Heart right ventricle (tissue), 16 donors: Measurements from ENCODE around the gene CREBL2. TPM values are rescaled to one million over a fixed set of nuclear protein-coding genes. Genes with fewer than 3 reads are reported as not detected.
"Not testable (repeated sequence)": the region's sequence is repeated elsewhere in the genome, so short reads cannot be mapped to it uniquely, and the experiment has no call there.

Source experiments
- ATAC-seq, 8 donors: fragments of 200-7000 bp; cut with Tn5 transposase; one replicate each; pipeline ENCODE4 v1.9.1; 2020; ENCODE audit warnings: mild to moderate bottlenecking in 8 of 8, moderate library complexity in 8 of 8, moderate number of reproducible peaks in 1 of 8
- DNase-seq, 2 donors: peaks; one replicate each; pipeline ENCODE4 v3.0.0-alpha.2; 2020
- H3K27ac ChIP-seq, 10 donors: fragments of 200-600 bp; sonication (generic) in 2 of 10; one replicate each; pipeline versions ENCODE4 v1.5.0 to v1.8.0; 2020 to 2022; ENCODE audit warnings: mild to moderate bottlenecking in 3 of 10
- H3K27me3 ChIP-seq, 7 donors: fragments of 200-600 bp; one replicate each; pipeline ENCODE4 v1.8.0; 2021 to 2022; ENCODE audit warnings: mild to moderate bottlenecking in 2 of 7
- H3K36me3 ChIP-seq, 9 donors: fragments of 200-600 bp; sonication (generic) in 1 of 9; one replicate each; pipeline versions ENCODE4 v1.5.0 to v1.8.0; 2020 to 2022; ENCODE audit warnings: mild to moderate bottlenecking in 2 of 9
- H3K4me1 ChIP-seq, 9 donors: fragments of 200-600 bp; sonication (generic) in 1 of 9; one replicate each; pipeline versions ENCODE4 v1.5.0 to v1.8.0; 2020 to 2022; ENCODE audit warnings: mild to moderate bottlenecking in 4 of 9
- H3K4me3 ChIP-seq, 10 donors: fragments of 200-600 bp; sonication (generic) in 2 of 10; one replicate each; pipeline versions ENCODE4 v1.5.0 to v1.8.0; 2020 to 2022; ENCODE audit warnings: mild to moderate bottlenecking in 7 of 10, moderate library complexity in 2 of 10
- H3K9me3 ChIP-seq, 11 donors: fragments of 200-600 bp in 10 of 11; sonication (generic) in 2 of 11; one replicate each; pipeline versions ENCODE4 v1.5.0 to v1.8.0; 2013 to 2022; ENCODE audit warnings: mild to moderate bottlenecking in 2 of 11, control low read depth in 1 of 11, moderate library complexity in 1 of 11
- WGBS, 2 donors: extraction: QIAGEN DNeasy Blood & Tissue Kit; methylation state at CpG; one replicate each; pipeline ENCODE4 v1.1.7; 2013; ENCODE audit warnings: inconsistent platforms in 1 of 2; 5-methylcytosine and 5-hydroxymethylcytosine counted together
- intact Hi-C, 10 donors: fragments of 100-400 bp; cut with DNase I; formaldehyde crosslinking; loops; one replicate each; pipeline versions ENCODE4 v1.11.1 to v1.14.2; 2022
- polyA plus RNA-seq, 2 donors: library from polyadenylated mRNA; stranded (reverse); fragments of 200-250 nt; gene quantifications; one replicate each; pipeline ENCODE4 v1.2.3, GENCODE V29; 2013
- total RNA-seq, 10 donors: library from RNA; stranded (reverse); fragmentation: NEBNext Ultra II Directional in 3 of 10; extraction: Animal tissue kit (Norgen Biotek cat#: 25700) in 3 of 10; gene quantifications; one replicate each; pipeline versions ENCODE4 v1.2.1 to v1.2.4, GENCODE V29; 2021 to 2023
- TF ChIP-seq, protein P1 (sequence below), 9 donors: fragments of 200-600 bp; sonication (generic) in 2 of 9; IDR thresholded peaks; one replicate each; pipeline versions ENCODE4 v1.5.0 to v1.8.0; 2021 to 2022; ENCODE audit warnings: antibody characterized with exemption in 9 of 9, mild to moderate bottlenecking in 5 of 9, moderate library complexity in 1 of 9
- donor health status: Arrhythmogenic right ventricular cardiomyopathy.
- donor health status: ischemic (EF 13 %, LVEDD 7.1; RV severe dilation, severe dysfunction).
- donor health status: healthy with polysubstance abuse.
- donor health status: DM: no; HTN: yes; CAD: no.
- donor health status: DM: no; HTN: no; CAD: no.
- donor health status: ischemic (EF 25% LVEDD 6.9; RV normal size, moderate dysfunction).
- donor health status: ischemic (EF 25% LVEDD 5.7; RV mildly dilated, moderate dysfunction).
- donor health status: healthy.
- donor health status: DM: yes; HTN: yes; CAD: no.
- donor health status: Ischemic cardiomyopathy.
- donor health status: ischemic (EF 35%, LVEDD 5.7; RV mildly dilated, moderate dysfunction).
- donor health status: nonischemic (EF 11% LVEDD 7.7; RV severe dilation, severe dysfunction).
- donor health status: DM: yes; HTN: yes; CAD: no.
- donor health status: PGD.
- donor health status: ischemic (EF 29% LVEDD 5.4; RV normal size, mild dysfunction).
- donor health status: nonischemic (EF 23%, LVEDD 6.1; RV moderate dilation, normal function).

Gene CREBL2
- total and polyA plus RNA-seq, 12 donors = 9.3 to 26.4 (median 18.3) TPM

DNA sequence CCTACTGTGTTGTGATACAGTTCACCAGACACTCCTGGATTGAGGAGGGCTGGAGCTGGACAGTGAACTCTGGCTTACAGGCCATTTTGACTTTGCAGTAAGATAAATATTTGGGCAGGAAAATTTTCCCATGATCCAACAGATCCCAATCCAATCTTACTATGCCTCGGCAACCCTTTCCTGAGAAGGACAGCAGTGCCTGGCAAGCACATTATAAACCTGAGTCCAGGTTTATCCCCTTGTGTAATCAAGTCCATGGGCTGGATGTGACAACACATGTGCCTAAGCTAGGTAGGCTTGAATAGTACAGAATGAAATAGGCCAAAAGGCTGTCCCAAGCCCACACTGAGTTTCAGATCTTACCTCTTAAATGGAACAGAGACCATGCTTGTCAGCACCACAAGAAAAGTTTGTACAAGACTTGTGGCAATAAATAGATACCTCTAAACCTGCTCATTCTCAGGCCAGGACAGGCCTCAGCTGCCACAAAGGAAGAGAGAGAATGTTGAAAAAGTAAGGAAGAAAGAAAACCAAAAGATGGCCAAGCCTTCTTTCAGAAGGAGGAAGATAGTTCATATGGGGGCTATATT is 34.9 kb downstream of the CREBL2 start:
- no peak overlapping the region for H3K27ac ChIP-seq
- H3K9me3 ChIP-seq = peaks cover 0 to 36% (median 20%) of the 10 kb centered on the region in 11 donors
- DNase-seq (no peak), ATAC-seq (no peak)
- no peaks in the 10 kb centered on the region for H3K27me3 ChIP-seq
- 94 to 96% methylated on average over 1 of the region's 1 CpG for WGBS, 2 donors
- H3K4me3 ChIP-seq = no peak overlapping the region
- H3K4me1 ChIP-seq = no peaks in the 10 kb centered on the region
- intact Hi-C loops = no loop called here
- peaks cover 0 to 38% (median 14%) of the 10 kb centered on the region in 9 donors for H3K36me3 ChIP-seq
- TF ChIP-seq, protein P1, sequence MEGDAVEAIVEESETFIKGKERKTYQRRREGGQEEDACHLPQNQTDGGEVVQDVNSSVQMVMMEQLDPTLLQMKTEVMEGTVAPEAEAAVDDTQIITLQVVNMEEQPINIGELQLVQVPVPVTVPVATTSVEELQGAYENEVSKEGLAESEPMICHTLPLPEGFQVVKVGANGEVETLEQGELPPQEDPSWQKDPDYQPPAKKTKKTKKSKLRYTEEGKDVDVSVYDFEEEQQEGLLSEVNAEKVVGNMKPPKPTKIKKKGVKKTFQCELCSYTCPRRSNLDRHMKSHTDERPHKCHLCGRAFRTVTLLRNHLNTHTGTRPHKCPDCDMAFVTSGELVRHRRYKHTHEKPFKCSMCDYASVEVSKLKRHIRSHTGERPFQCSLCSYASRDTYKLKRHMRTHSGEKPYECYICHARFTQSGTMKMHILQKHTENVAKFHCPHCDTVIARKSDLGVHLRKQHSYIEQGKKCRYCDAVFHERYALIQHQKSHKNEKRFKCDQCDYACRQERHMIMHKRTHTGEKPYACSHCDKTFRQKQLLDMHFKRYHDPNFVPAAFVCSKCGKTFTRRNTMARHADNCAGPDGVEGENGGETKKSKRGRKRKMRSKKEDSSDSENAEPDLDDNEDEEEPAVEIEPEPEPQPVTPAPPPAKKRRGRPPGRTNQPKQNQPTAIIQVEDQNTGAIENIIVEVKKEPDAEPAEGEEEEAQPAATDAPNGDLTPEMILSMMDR (IDR thresholded peaks at IDR 0.05) = no peak

DNA sequence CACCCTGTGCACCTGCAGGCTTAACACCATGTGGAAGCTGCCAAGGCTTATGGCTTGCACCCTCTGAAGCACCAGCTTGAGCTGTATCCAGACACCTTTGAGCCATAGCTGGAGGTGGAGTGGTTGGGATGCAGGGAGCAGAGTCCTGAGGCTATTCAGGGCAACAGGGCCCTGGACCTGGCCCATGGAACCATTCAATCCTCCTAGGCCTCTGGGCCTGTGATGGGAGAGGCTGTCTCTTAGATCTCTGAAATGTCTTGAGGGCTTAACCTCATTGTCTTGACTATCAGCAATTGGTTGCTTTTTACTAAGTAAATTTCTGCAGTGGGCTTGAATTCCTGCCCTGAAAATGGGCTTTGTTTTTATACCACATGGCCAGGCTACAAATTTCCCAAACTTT is 36.6 kb downstream of the CREBL2 start:
- no peak overlapping the region for H3K27ac ChIP-seq
- DNase-seq (no peak), ATAC-seq (no peak)
- intact Hi-C loops = no loop called here
- H3K36me3 ChIP-seq = peaks cover 0 to 21% (median 4%) of the 10 kb centered on the region in 9 donors
- peaks cover 0 to 36% (median 20%) of the 10 kb centered on the region in 11 donors for H3K9me3 ChIP-seq
- H3K27me3 ChIP-seq = no peaks in the 10 kb centered on the region
- TF ChIP-seq, protein P1 (IDR thresholded peaks at IDR 0.05) = no peak
- no peak overlapping the region for H3K4me3 ChIP-seq
- no peaks in the 10 kb centered on the region for H3K4me1 ChIP-seq

DNA sequence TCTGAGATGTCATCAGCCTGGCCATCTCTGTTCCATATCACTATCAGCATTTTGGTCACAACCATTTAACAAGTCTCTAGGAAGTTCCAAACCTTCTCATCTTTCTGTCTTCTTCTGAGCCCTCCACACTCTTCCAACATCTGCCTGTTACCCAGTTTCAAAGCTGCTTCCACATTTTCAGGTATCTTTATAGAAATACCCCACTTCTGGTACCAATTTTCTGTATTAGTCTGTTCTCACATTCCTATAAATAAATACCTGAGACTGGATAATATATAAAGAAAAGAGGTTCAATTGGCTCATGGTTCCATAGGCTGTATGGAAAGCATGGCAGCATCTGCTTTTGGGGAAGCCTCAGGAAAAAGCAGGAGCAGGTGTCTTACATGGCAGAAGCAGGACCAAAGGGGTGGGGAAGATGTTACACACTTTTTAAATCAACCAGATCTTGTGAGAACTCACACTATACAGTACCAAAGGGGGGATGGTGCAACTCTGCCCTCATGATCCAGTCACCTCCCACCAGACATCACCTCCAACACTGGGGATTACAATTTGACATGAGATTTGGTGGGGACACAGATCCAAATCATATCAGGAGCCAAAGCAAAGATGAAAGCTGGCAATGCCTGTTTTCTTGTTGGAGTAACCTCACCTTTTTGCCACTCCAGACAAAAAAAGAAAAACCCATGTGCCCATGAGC is 37.4 kb downstream of the CREBL2 start:
- DNase-seq (no peak), ATAC-seq (no peak)
- no peak overlapping the region for H3K27ac ChIP-seq
- no peak overlapping the region for H3K4me3 ChIP-seq
- TF ChIP-seq, protein P1 (IDR thresholded peaks at IDR 0.05) = no peak
- H3K4me1 ChIP-seq = no peaks in the 10 kb centered on the region
- H3K36me3 ChIP-seq = peaks cover 0 to 13% (median 0%) of the 10 kb centered on the region in 9 donors
- intact Hi-C loops = no loop called here
- H3K27me3 ChIP-seq = no peaks in the 10 kb centered on the region
- peaks cover 0 to 36% (median 20%) of the 10 kb centered on the region in 11 donors for H3K9me3 ChIP-seq

DNA sequence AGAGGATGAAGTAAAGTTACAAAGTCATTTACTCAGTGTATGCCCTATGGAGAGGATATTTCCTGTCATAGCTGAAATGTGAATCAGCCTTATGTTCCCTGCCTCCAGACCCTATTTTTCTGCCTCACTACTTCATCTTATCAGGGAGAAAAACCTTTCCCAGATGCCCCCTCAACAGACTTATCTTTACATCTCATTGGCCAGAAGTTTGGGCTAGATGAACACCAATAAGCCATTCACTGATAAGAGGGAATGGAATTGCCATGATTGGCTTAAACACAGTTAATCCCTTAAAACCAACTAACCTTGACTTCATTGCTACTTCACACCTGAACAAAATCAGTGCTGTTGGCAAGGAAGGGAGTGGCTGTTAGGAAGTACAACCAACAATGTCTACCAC is 40.1 kb downstream of the CREBL2 start:
- H3K4me1 ChIP-seq = peaks cover 0 to 7% (median 0%) of the 10 kb centered on the region in 9 donors
- H3K4me3 ChIP-seq = no peak overlapping the region
- TF ChIP-seq, protein P1 (IDR thresholded peaks at IDR 0.05) = no peak
- intact Hi-C loops = loop anchor here in 2 of 10 donors (5.0 to 10.0 kb wide), 2 partner anchors 87 to 269 kb away; partner anchors contain the start of gene DUSP16 (in 1 of the 2)
- no peak for DNase-seq
- H3K27me3 ChIP-seq = no peaks in the 10 kb centered on the region
- ATAC-seq = no peak
- no peak overlapping the region for H3K27ac ChIP-seq
- no peaks in the 10 kb centered on the region for H3K36me3 ChIP-seq
- H3K9me3 ChIP-seq = peaks cover 0 to 36% (median 20%) of the 10 kb centered on the region in 11 donors

DNA sequence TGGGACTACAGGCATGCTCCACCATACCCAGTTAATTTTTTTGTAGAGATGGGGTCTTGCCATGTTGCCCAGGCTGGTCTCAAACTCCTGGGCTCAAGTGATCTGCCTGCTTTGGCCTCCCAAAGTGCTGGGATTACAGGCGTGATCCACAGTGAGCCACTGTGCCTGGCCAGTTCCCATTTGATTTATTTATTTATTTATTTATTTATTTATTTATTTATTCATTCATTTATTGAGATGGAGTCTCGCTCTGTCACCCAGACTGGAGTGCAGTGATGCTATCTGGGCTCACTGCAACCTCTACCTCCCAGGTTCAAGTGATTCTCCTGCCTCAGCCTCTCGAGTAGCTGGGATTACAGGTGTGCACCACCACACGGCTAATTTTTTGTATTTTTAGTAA is 41.0 kb downstream of the CREBL2 start:
- not testable (repeated sequence) for ATAC-seq, H3K4me3 ChIP-seq, H3K36me3 ChIP-seq, H3K27ac ChIP-seq, DNase-seq, H3K27me3 ChIP-seq, H3K4me1 ChIP-seq
- intact Hi-C loops = loop anchor here in 2 of 10 donors (5.0 to 10.0 kb wide), 2 partner anchors 88 to 270 kb away; partner anchors contain the start of gene DUSP16 (in 1 of the 2)
- peaks cover 0 to 31% (median 20%) of the 10 kb centered on the region in 11 donors for H3K9me3 ChIP-seq
- WGBS, 2 donors = 95 to 96% methylated on average over 4 of the region's 4 CpGs
